DMS 273 (cell line): ENCODE data around the gene KLHL29.
"Not testable (repeated sequence)": the region's sequence is repeated elsewhere in the genome, so short reads cannot be mapped to it uniquely, and the experiment has no call there.

Source experiments
- DNase-seq: peaks from one replicate; lab custom pipeline; 2025; ENCODE audit not compliant: unreplicated experiment; lab: John Stamatoyannopoulos, UW

KLHL29 gene

GRCh38 chr2:23698721-23699579, 314.0 kb downstream of the KLHL29 start:
- DNase-seq = peak; percentile 84

- no peak for DNase-seq
Measured at GRCh38 chr2:23699580-23699925, 314.6 kb downstream of the KLHL29 start.

GRCh38 chr2:23700627-23701026, 315.6 kb downstream of the KLHL29 start:
- no peak for DNase-seq

- no peak for DNase-seq
Measured at GRCh38 chr2:23703037-23703582, 318.1 kb downstream of the KLHL29 start.

- no peak for DNase-seq
Measured at GRCh38 chr2:23703583-23704385, 318.8 kb downstream of the KLHL29 start.

GRCh38 chr2:23705771-23706612, 321.0 kb downstream of the KLHL29 start:
- DNase-seq = no peak

- no peak for DNase-seq
Measured at GRCh38 chr2:23706613-23707078, 321.7 kb downstream of the KLHL29 start.

GRCh38 chr2:23707096-23707495, 322.1 kb downstream of the KLHL29 start:
- DNase-seq = no peak

GRCh38 chr2:23708771-23709170, 323.8 kb downstream of the KLHL29 start:
- DNase-seq = no peak

- DNase-seq = no peak
Measured at GRCh38 chr2:23709311-23709710, 324.3 kb downstream of the KLHL29 start.

GRCh38 chr2:23711979-23712755, 327.2 kb downstream of the KLHL29 start:
- no peak for DNase-seq

GRCh38 chr2:23712756-23713151, 327.8 kb downstream of the KLHL29 start:
- DNase-seq = no peak

GRCh38 chr2:23713351-23713750, 328.4 kb downstream of the KLHL29 start:
- no peak for DNase-seq

GRCh38 chr2:23718931-23719700, 334.1 kb downstream of the KLHL29 start:
- DNase-seq = no peak

GRCh38 chr2:23719716-23720115, 334.7 kb downstream of the KLHL29 start:
- no peak for DNase-seq

- no peak for DNase-seq
Measured at GRCh38 chr2:23720705-23721453, 335.9 kb downstream of the KLHL29 start.

- no peak for DNase-seq
Measured at GRCh38 chr2:23721454-23721826, 336.5 kb downstream of the KLHL29 start.

- no peak for DNase-seq
Measured at GRCh38 chr2:23722255-23722654, 337.3 kb downstream of the KLHL29 start.

GRCh38 chr2:23723029-23723428, 338.1 kb downstream of the KLHL29 start:
- DNase-seq = not testable (repeated sequence)
